Progenitor cell of endocrine pancreas (in vitro differentiated cells): ENCODE results near the gene CAPG. TPM values are rescaled to one million over a fixed set of nuclear protein-coding genes. Genes with fewer than 3 reads are reported as not detected.

Experiments used
- DNase-seq: peaks from one replicate; pipeline ENCODE4 v3.0.0; 2021; ENCODE audit warnings: low spot score; ENCODE audit not compliant: unreplicated experiment
- H3K27ac Mint-ChIP-seq: 2 replicates; pipeline ENCODE4 v1.8.0; 2021; ENCODE audit warnings: mild to moderate bottlenecking, moderate library complexity, mixed read lengths
- H3K27me3 Mint-ChIP-seq: 2 replicates; pipeline ENCODE4 v1.8.0; 2021; ENCODE audit warnings: mixed read lengths
- H3K36me3 Mint-ChIP-seq: 2 replicates; pipeline ENCODE4 v1.8.0; 2022; ENCODE audit warnings: mixed read lengths; ENCODE audit not compliant: insufficient read depth
- H3K4me1 Mint-ChIP-seq: 2 replicates; pipeline ENCODE4 v1.8.0; 2021; ENCODE audit warnings: low read depth, mixed read lengths
- H3K4me3 Mint-ChIP-seq: 2 replicates; pipeline ENCODE4 v1.8.0; 2021; ENCODE audit warnings: low read depth, mild to moderate bottlenecking, moderate library complexity, mixed read lengths
- H3K9me3 Mint-ChIP-seq: 2 replicates; pipeline ENCODE4 v1.8.0; 2021; ENCODE audit warnings: low read depth, mixed read lengths
- CTCF ChIP-seq: fragments of 200-600 bp; sonication (generic); IDR thresholded peaks from one replicate; pipeline ENCODE4 v1.5.0; 2021; ENCODE audit warnings: antibody characterized with exemption, mild to moderate bottlenecking; ENCODE audit not compliant: unreplicated experiment
- long read RNA-seq: library from polyadenylated mRNA; unstranded; transcript quantifications from one replicate; pipeline ENCODE4 v2.0.0, GENCODE V29; 2020
- total RNA-seq: library from RNA; stranded (reverse); gene quantifications from 2 replicates; pipeline ENCODE4 v1.2.1, GENCODE V29; 2021

CAPG gene
- 56.1 and 56.5 TPM in 2 replicates for total RNA-seq
- long read RNA-seq, transcript CAPG-204 (10 exons, 1,151 nt), result major isoform, 38 of 55 reads
- long read RNA-seq, partial matches to known transcripts, result 5 of 55 reads
- long read RNA-seq, other reads (novel, unspliced or antisense), result 12 of 55 reads

GRCh38 chr2:85409845-85410583, at the start of gene CAPG:
TSS of gene CAPG (minus strand) at chr2:85410366. CDS start at chr2:85402145, 8,221 bp downstream.
- TF ChIP-seq CTCF, result no peak
- Mint-ChIP-seq H3K36me3 (no peaks in the 10 kb centered on the region), H3K4me3 (no peak within 1 kb of the TSS), H3K27me3 (no peaks in the 10 kb centered on the region), H3K4me1 (peaks cover 3% of the 10 kb centered on the region), H3K27ac (no peak within 1 kb of the TSS), H3K9me3 (no peaks in the 10 kb centered on the region)
- DNase-seq, result no peak

GRCh38 chr2:85459771-85460170, 49.6 kb upstream of the CAPG start:
- Mint-ChIP-seq H3K4me1 (peaks cover 23% of the 10 kb centered on the region), H3K36me3 (no peaks in the 10 kb centered on the region), H3K27me3 (no peaks in the 10 kb centered on the region), H3K27ac (no peak overlapping the region), H3K4me3 (no peak overlapping the region), H3K9me3 (peaks cover 5% of the 10 kb centered on the region)
- no peak for TF ChIP-seq CTCF
- no peak for DNase-seq

GRCh38 chr2:85458601-85459563, 48.7 kb upstream of the CAPG start:
- H3K27ac Mint-ChIP-seq, result no peak overlapping the region
- H3K27me3 Mint-ChIP-seq, result no peaks in the 10 kb centered on the region
- H3K9me3 Mint-ChIP-seq, result peaks cover 5% of the 10 kb centered on the region
- no peak for TF ChIP-seq CTCF
- H3K36me3 Mint-ChIP-seq, result no peaks in the 10 kb centered on the region
- H3K4me3 Mint-ChIP-seq, result no peak overlapping the region
- H3K4me1 Mint-ChIP-seq, result peaks cover 23% of the 10 kb centered on the region
- DNase-seq, result no peak

- H3K36me3 Mint-ChIP-seq, result no peaks in the 10 kb centered on the region
- DNase-seq, result no peak
- TF ChIP-seq CTCF, result no peak
- peaks cover 23% of the 10 kb centered on the region for H3K4me1 Mint-ChIP-seq
- H3K9me3 Mint-ChIP-seq, result peaks cover 5% of the 10 kb centered on the region
- H3K27me3 Mint-ChIP-seq, result no peaks in the 10 kb centered on the region
- H3K4me3 Mint-ChIP-seq, result no peak overlapping the region
- no peak overlapping the region for H3K27ac Mint-ChIP-seq
Observed at GRCh38 chr2:85457877-85458316, 47.7 kb upstream of the CAPG start.

- Mint-ChIP-seq H3K27me3 (no peaks in the 10 kb centered on the region), H3K9me3 (peaks cover 5% of the 10 kb centered on the region), H3K4me1 (peaks cover 23% of the 10 kb centered on the region), H3K4me3 (no peak overlapping the region), H3K27ac (peak overlapping the region; percentile 88), H3K36me3 (no peaks in the 10 kb centered on the region)
- no peak for TF ChIP-seq CTCF
- no peak for DNase-seq
Observed at GRCh38 chr2:85457043-85457442, 46.9 kb upstream of the CAPG start.
